T-cell (primary cell): Measurements from ENCODE around the gene CLEC10A. TPM values are rescaled to one million over a fixed set of nuclear protein-coding genes. Genes with fewer than 3 reads are reported as not detected.
"Not testable (repeated sequence)": the region's sequence is repeated elsewhere in the genome, so short reads cannot be mapped to it uniquely, and the experiment has no call there.

Source experiments
- ATAC-seq, 4 experiments: fragments of 200-7000 bp in 3 of 4; fragments of 150-1000 bp in 1 of 4; cut with Tn5 transposase; replicated peaks in 1 of 4; 1 replicate in 3 of 4; 2 replicates in 1 of 4; pipeline ENCODE4 v1.10.0; 2021; ENCODE audit warnings: moderate library complexity in 3 of 4, mild to moderate bottlenecking in 2 of 4, moderate number of reproducible peaks in 1 of 4
- CTCF ChIA-PET, 2 donors: fragments of 300-600 bp; sonication (Branson Sonifier 250); formaldehyde crosslinking; loops; one replicate each; lab custom pipeline; 2022; ENCODE audit warnings: antibody characterized with exemption in 2 of 2; lab: Charles Lee
- POLR2A ChIA-PET, 2 donors: fragments of 300-600 bp; sonication (Branson Sonifier 250); formaldehyde crosslinking; loops; one replicate each; lab custom pipeline; 2022; ENCODE audit warnings: antibody characterized with exemption in 2 of 2; lab: Charles Lee
- DNase-seq, 35 experiments: peaks; one replicate each; pipeline versions ENCODE4 v3.0.0 to v3.0.0-alpha.2; 2013 to 2023
- H3K27ac ChIP-seq: one replicate; pipeline ENCODE4 v1.5.1; 2013; ENCODE audit warnings: low read length
- H3K27me3 ChIP-seq, 2 experiments: replicated peaks in 1 of 2; 1 replicate in 1 of 2; 2 replicates in 1 of 2; pipeline versions ENCODE4 v1.6.1 to v1.7.0; 2013; ENCODE audit warnings: low read length in 1 of 2, mixed read lengths in 1 of 2; ENCODE audit not compliant: control insufficient read depth in 2 of 2, insufficient read depth in 2 of 2; ENCODE audit errors: extremely low read depth in 1 of 2
- H3K36me3 ChIP-seq, 2 donors: 1 replicate in 1 of 2; 2 replicates in 1 of 2; pipeline versions ENCODE4 v1.6.1 to v1.7.0; 2013; ENCODE audit warnings: low read length in 1 of 2; ENCODE audit not compliant: control insufficient read depth in 2 of 2, insufficient read depth in 1 of 2; ENCODE audit errors: extremely low read depth in 1 of 2
- H3K4me1 ChIP-seq, 2 experiments: 1 replicate in 1 of 2; 2 replicates in 1 of 2; pipeline versions ENCODE4 v1.6.1 to v1.7.0; 2013; ENCODE audit warnings: low read length in 2 of 2, mixed read lengths in 1 of 2; ENCODE audit not compliant: insufficient read depth in 2 of 2, control insufficient read depth in 1 of 2; ENCODE audit errors: extremely low read depth in 1 of 2
- H3K4me3 ChIP-seq, 2 donors: 1 replicate in 1 of 2; 2 replicates in 1 of 2; pipeline versions ENCODE4 v1.5.1 to v1.7.0; 2013; ENCODE audit warnings: mild to moderate bottlenecking in 2 of 2, low read length in 1 of 2, moderate library complexity in 1 of 2; ENCODE audit not compliant: control insufficient read depth in 1 of 2; ENCODE audit errors: extremely low read depth in 1 of 2
- H3K9me3 ChIP-seq: 2 replicates; pipeline ENCODE4 v1.7.0; 2013
- H3K27ac Mint-ChIP-seq, 2 donors: one replicate each; pipeline ENCODE4 v1.8.0; 2020 to 2021; ENCODE audit warnings: mild to moderate bottlenecking in 2 of 2, mixed read lengths in 2 of 2
- H3K27me3 Mint-ChIP-seq, 2 donors: one replicate each; pipeline ENCODE4 v1.8.0; 2021 to 2022; ENCODE audit warnings: mixed read lengths in 2 of 2
- H3K36me3 Mint-ChIP-seq: one replicate; pipeline ENCODE4 v1.8.0; 2021; ENCODE audit warnings: mixed read lengths
- H3K4me1 Mint-ChIP-seq, 3 donors: one replicate each; pipeline ENCODE4 v1.8.0; 2020 to 2022; ENCODE audit warnings: mixed read lengths in 3 of 3, mild to moderate bottlenecking in 1 of 3
- H3K4me3 Mint-ChIP-seq, 3 donors: one replicate each; pipeline ENCODE4 v1.8.0; 2020 to 2022; ENCODE audit warnings: mild to moderate bottlenecking in 3 of 3, mixed read lengths in 3 of 3, moderate library complexity in 3 of 3
- H3K9me3 Mint-ChIP-seq, 3 donors: one replicate each; pipeline ENCODE4 v1.8.0; 2020 to 2022; ENCODE audit warnings: mixed read lengths in 3 of 3
- WGBS: methylation state at CpG from one replicate; pipeline ENCODE4 v1.1.5; 2013; ENCODE audit warnings: missing lambda C conversion rate; ENCODE audit not compliant: insufficient coverage; 5-methylcytosine and 5-hydroxymethylcytosine counted together
- total RNA-seq, 35 experiments: library from RNA in 6 of 35; stranded (reverse) in 6 of 35; fragments of 120-200 nt in 1 of 35; gene quantifications; one replicate each; pipeline versions ENCODE4 v1.2.1 to v1.2.4 and lab custom pipeline; 2013 to 2026

The CLEC10A gene
- total RNA-seq, 5 donors from 2014 or later (not counting 1 experiment from before 2014, with no cell fraction given), result not detected

- DNase-seq, result no peak
- Mint-ChIP-seq H3K27me3 (peaks cover 12 to 28% of the 10 kb centered on the region in 2 donors), H3K4me3 (no peak overlapping the region), H3K27ac (no peak overlapping the region), H3K9me3 (no peaks in the 10 kb centered on the region), H3K36me3 (no peaks in the 10 kb centered on the region), H3K4me1 (peaks cover 0 to 3% (median 0%) of the 10 kb centered on the region in 3 donors)
- ChIA-PET CTCF (interaction anchor here in 1 of 2 donors (0.6 kb wide), 1 partner anchor 194 kb away, joined by 3 read pairs; no protein-coding TSS in a partner anchor), POLR2A (no interaction called here)
- peaks cover 0 to 27% of the 10 kb centered on the region in 2 experiments for H3K27me3 ChIP-seq
- no peaks in the 10 kb centered on the region for H3K4me1 ChIP-seq
- no peak for ATAC-seq
- no peaks in the 10 kb centered on the region for H3K9me3 ChIP-seq
- H3K4me3 ChIP-seq, result no peak overlapping the region
- WGBS, result 67% methylated on average over 6 of the region's 6 CpGs
- no peak overlapping the region for H3K27ac ChIP-seq
- no peaks in the 10 kb centered on the region for H3K36me3 ChIP-seq
These were observed 22.4 kb upstream of the CLEC10A start for GRCh38 chr17:7102421-7102820.

GRCh38 chr17:7101531-7101930 is 21.5 kb upstream of the CLEC10A start:
- 79% methylated on average over 10 of the region's 14 CpGs for WGBS
- Histone ChIP-seq H3K27ac (no peak overlapping the region), H3K9me3 (no peaks in the 10 kb centered on the region), H3K36me3 (no peaks in the 10 kb centered on the region), H3K27me3 (peaks cover 0 to 26% of the 10 kb centered on the region in 2 experiments), H3K4me1 (no peaks in the 10 kb centered on the region), H3K4me3 (no peak overlapping the region)
- peaks cover 12 to 28% of the 10 kb centered on the region in 2 donors for H3K27me3 Mint-ChIP-seq
- DNase-seq (no peak), ATAC-seq (no peak)
- no peaks in the 10 kb centered on the region for H3K36me3 Mint-ChIP-seq
- H3K9me3 Mint-ChIP-seq, result no peaks in the 10 kb centered on the region
- ChIA-PET POLR2A (no interaction called here), CTCF (no interaction called here)
- H3K4me1 Mint-ChIP-seq, result no peaks in the 10 kb centered on the region
- no peak overlapping the region for H3K27ac Mint-ChIP-seq
- no peak overlapping the region for H3K4me3 Mint-ChIP-seq

- H3K27ac Mint-ChIP-seq, H3K36me3 ChIP-seq, DNase-seq, H3K9me3 Mint-ChIP-seq, H3K27ac ChIP-seq, H3K4me3 ChIP-seq, H3K4me1 ChIP-seq, H3K4me3 Mint-ChIP-seq, H3K9me3 ChIP-seq, CTCF ChIA-PET, H3K36me3 Mint-ChIP-seq, ATAC-seq, H3K4me1 Mint-ChIP-seq: not testable (repeated sequence)
- WGBS, result 88% methylated on average over 25 of the region's 50 CpGs
- H3K27me3 ChIP-seq, result peaks cover 0 to 26% of the 10 kb centered on the region in 2 experiments
- POLR2A ChIA-PET, result interaction anchor here in 1 of 2 donors (0.6 kb wide), 1 partner anchor 10 kb away, joined by 3 read pairs; no protein-coding TSS in a partner anchor
- H3K27me3 Mint-ChIP-seq, result peaks cover 12 to 28% of the 10 kb centered on the region in 2 donors
These were observed 20.8 kb upstream of the CLEC10A start for GRCh38 chr17:7100641-7101379.

- no peaks in the 10 kb centered on the region for H3K4me1 ChIP-seq
- no peak for DNase-seq
- no peak for ATAC-seq
- H3K27ac Mint-ChIP-seq, result peak overlapping the region in 1 of 2 donors; percentile 2
- no peaks in the 10 kb centered on the region for H3K36me3 Mint-ChIP-seq
- no peak overlapping the region for H3K4me3 ChIP-seq
- H3K27me3 Mint-ChIP-seq, result peaks cover 12 to 34% of the 10 kb centered on the region in 2 donors
- no peak overlapping the region for H3K27ac ChIP-seq
- no peaks in the 10 kb centered on the region for H3K9me3 ChIP-seq
- ChIA-PET CTCF (no interaction called here), POLR2A (no interaction called here)
- H3K4me3 Mint-ChIP-seq, result no peak overlapping the region
- H3K4me1 Mint-ChIP-seq, result peaks cover 5 to 14% (median 12%) of the 10 kb centered on the region in 3 donors
- peaks cover 0 to 29% of the 10 kb centered on the region in 2 experiments for H3K27me3 ChIP-seq
- no CpG with 5 or more reads among the region's 13 CpGs for WGBS
- no peaks in the 10 kb centered on the region for H3K9me3 Mint-ChIP-seq
- no peaks in the 10 kb centered on the region for H3K36me3 ChIP-seq
These were observed 18.9 kb upstream of the CLEC10A start for GRCh38 chr17:7098802-7099459.

- Mint-ChIP-seq H3K27ac (no peak overlapping the region), H3K4me1 (peaks cover 5 to 15% (median 14%) of the 10 kb centered on the region in 3 donors), H3K27me3 (peaks cover 7 to 34% of the 10 kb centered on the region in 2 donors), H3K36me3 (no peaks in the 10 kb centered on the region), H3K9me3 (no peaks in the 10 kb centered on the region), H3K4me3 (no peak overlapping the region)
- Histone ChIP-seq H3K4me1 (no peaks in the 10 kb centered on the region), H3K4me3 (no peak overlapping the region), H3K9me3 (no peaks in the 10 kb centered on the region), H3K27ac (no peak overlapping the region), H3K27me3 (peaks cover 0 to 27% of the 10 kb centered on the region in 2 experiments), H3K36me3 (no peaks in the 10 kb centered on the region)
- ChIA-PET POLR2A (no interaction called here), CTCF (interaction anchor here in 1 of 2 donors (0.6 kb wide), 1 partner anchor 13 kb away, joined by 5 read pairs; no protein-coding TSS in a partner anchor)
- 80% methylated on average over 2 of the region's 5 CpGs for WGBS
- DNase-seq (no peak), ATAC-seq (no peak)
These were observed 17.9 kb upstream of the CLEC10A start for GRCh38 chr17:7097940-7098339.

- Histone ChIP-seq H3K27ac (no peak overlapping the region), H3K4me3 (no peak overlapping the region), H3K36me3 (no peaks in the 10 kb centered on the region), H3K27me3 (peaks cover 0 to 16% of the 10 kb centered on the region in 2 experiments), H3K9me3 (no peaks in the 10 kb centered on the region), H3K4me1 (no peaks in the 10 kb centered on the region)
- Mint-ChIP-seq H3K27ac (no peak overlapping the region), H3K9me3 (no peaks in the 10 kb centered on the region), H3K36me3 (no peaks in the 10 kb centered on the region), H3K4me3 (no peak overlapping the region), H3K4me1 (peaks cover 5 to 15% (median 14%) of the 10 kb centered on the region in 3 donors), H3K27me3 (peaks cover 8 to 16% of the 10 kb centered on the region in 2 donors)
- DNase-seq (no peak), ATAC-seq (no peak)
- ChIA-PET POLR2A (no interaction called here), CTCF (no interaction called here)
- no CpG with 5 or more reads among the region's 1 CpG for WGBS
These were observed 15.6 kb upstream of the CLEC10A start for GRCh38 chr17:7095625-7096024.
